Tibial artery (tissue), 4 donors: ENCODE data around the gene GUCY2F.

ENCODE experiments used
- DNase-seq, 2 donors: peaks; one replicate each; pipeline ENCODE4 v3.0.0-alpha.2; 2019
- H3K27ac ChIP-seq, 2 donors: fragments of 200-600 bp; sonication (generic) in 1 of 2; 1 replicate in 1 of 2; 2 replicates in 1 of 2; pipeline ENCODE4 v1.5.1; 2018 to 2019; ENCODE audit warnings: mild to moderate bottlenecking in 1 of 2
- H3K27me3 ChIP-seq, 2 donors: fragments of 200-600 bp; sonication (generic) in 1 of 2; one replicate each; pipeline versions ENCODE4 v1.5.1 to v1.6.0; 2016 to 2019
- H3K36me3 ChIP-seq, 3 donors: fragments of 200-600 bp; sonication (generic) in 2 of 3; one replicate each; pipeline ENCODE4 v1.5.1; 2016 to 2019; ENCODE audit warnings: mild to moderate bottlenecking in 2 of 3
- H3K4me1 ChIP-seq, 4 donors: fragments of 200-600 bp; sonication (generic) in 2 of 4; 1 replicate in 3 of 4; 2 replicates in 1 of 4; pipeline ENCODE4 v1.5.1; 2016 to 2019
- H3K4me3 ChIP-seq, 2 donors: fragments of 200-600 bp; sonication (generic) in 1 of 2; 1 replicate in 1 of 2; 2 replicates in 1 of 2; pipeline ENCODE4 v1.5.1; 2018 to 2019; ENCODE audit warnings: mild to moderate bottlenecking in 2 of 2
- H3K9me3 ChIP-seq, 3 donors: fragments of 200-600 bp; sonication (generic) in 1 of 3; one replicate each; pipeline ENCODE4 v1.5.1; 2016 to 2019
- intact Hi-C: fragments of 100-400 bp; cut with DNase I; formaldehyde crosslinking; loops from one replicate; pipeline ENCODE4 v1.15.0; 2023; ENCODE audit warnings: low total_unique reads
- TF ChIP-seq, protein P1 (sequence below), 2 experiments: fragments of 200-600 bp in 1 of 2; fragments of 450-650 bp in 1 of 2; IDR thresholded peaks; one replicate each; pipeline ENCODE4 v1.5.1; 2017 to 2019; ENCODE audit warnings: antibody characterized with exemption in 2 of 2, mild to moderate bottlenecking in 1 of 2, moderate library complexity in 1 of 2

GUCY2F gene

DNA sequence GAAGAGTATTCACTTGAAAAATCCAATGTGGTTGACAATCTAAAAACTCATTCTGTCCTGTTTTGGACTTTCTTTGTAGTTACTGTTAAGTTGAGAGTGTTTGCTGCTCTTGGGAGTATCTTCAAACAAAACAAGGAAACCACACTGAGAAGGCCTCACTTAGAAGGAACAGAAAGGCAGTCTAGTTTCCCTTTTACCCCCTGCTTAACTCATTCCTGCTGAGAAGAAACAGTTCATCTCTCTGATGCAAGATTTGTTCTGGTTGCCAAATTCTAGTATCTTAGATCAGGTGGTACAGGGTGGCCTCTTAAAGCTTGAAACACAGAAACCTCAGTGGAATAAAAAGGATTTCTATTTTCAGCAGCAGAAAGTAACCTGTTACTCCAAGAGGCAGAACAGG lies 41.4 kb downstream of the GUCY2F start:
- TF ChIP-seq, protein P1, sequence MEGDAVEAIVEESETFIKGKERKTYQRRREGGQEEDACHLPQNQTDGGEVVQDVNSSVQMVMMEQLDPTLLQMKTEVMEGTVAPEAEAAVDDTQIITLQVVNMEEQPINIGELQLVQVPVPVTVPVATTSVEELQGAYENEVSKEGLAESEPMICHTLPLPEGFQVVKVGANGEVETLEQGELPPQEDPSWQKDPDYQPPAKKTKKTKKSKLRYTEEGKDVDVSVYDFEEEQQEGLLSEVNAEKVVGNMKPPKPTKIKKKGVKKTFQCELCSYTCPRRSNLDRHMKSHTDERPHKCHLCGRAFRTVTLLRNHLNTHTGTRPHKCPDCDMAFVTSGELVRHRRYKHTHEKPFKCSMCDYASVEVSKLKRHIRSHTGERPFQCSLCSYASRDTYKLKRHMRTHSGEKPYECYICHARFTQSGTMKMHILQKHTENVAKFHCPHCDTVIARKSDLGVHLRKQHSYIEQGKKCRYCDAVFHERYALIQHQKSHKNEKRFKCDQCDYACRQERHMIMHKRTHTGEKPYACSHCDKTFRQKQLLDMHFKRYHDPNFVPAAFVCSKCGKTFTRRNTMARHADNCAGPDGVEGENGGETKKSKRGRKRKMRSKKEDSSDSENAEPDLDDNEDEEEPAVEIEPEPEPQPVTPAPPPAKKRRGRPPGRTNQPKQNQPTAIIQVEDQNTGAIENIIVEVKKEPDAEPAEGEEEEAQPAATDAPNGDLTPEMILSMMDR (IDR thresholded peaks at IDR 0.05) = no peak
- no peak overlapping the region for H3K27ac ChIP-seq
- no peaks in the 10 kb centered on the region for H3K9me3 ChIP-seq
- H3K36me3 ChIP-seq = no peaks in the 10 kb centered on the region
- no peak overlapping the region for H3K4me3 ChIP-seq
- no peak for DNase-seq
- H3K27me3 ChIP-seq = no peaks in the 10 kb centered on the region
- H3K4me1 ChIP-seq = no peaks in the 10 kb centered on the region
- intact Hi-C loops = no loop called here

DNA sequence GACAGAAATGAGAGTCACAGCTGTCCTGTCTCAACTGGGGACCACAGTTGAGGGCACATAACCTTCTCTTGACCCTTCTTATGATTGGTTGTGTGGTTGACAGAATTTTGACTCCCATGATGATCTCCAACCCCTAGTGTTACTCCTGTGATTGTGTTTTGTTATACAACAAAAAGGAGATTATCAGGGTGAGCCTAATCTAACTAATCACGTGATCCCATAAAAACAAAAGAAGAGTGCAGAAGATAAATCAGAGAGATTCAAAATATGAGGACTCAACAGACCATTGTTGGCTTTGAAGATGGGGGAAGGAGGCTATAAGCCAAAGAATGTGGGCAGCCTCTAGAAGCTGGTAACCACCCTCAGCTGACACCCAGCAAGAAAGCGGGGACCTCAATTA lies 72.7 kb downstream of the GUCY2F start:
- no peaks in the 10 kb centered on the region for H3K9me3 ChIP-seq
- no peak overlapping the region for H3K27ac ChIP-seq
- H3K27me3 ChIP-seq = no peaks in the 10 kb centered on the region
- no peak for DNase-seq
- no peaks in the 10 kb centered on the region for H3K4me1 ChIP-seq
- H3K4me3 ChIP-seq = no peak overlapping the region
- no peaks in the 10 kb centered on the region for H3K36me3 ChIP-seq
- intact Hi-C loops = loop anchor here (10.0 kb wide), 1 partner anchor 494 kb away; no protein-coding TSS in a partner anchor
- TF ChIP-seq, protein P1 (IDR thresholded peaks at IDR 0.05) = no peak

DNA sequence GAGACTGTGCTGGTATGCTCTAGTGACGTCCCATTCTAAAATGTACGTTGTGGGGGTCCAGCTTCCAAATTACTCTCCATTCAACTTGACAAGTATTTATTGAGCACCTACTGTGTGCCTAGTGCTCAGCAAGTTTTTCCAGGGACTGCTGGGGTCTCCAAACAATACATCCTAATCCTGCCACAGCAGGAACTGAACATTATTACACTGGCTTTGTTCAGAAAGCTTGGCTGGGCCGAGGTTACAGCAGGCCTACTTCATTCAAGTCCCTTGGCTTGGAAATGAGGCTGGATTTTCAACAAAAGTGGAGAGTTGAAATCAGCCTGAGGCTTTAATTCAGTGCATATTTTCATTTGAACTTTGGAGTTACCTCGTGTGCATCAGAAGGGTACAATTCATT lies 78.0 kb downstream of the GUCY2F start:
- intact Hi-C loops = loop anchor here (10.0 kb wide), 1 partner anchor 489 kb away; no protein-coding TSS in a partner anchor
- no peak for DNase-seq
- Histone ChIP-seq H3K4me1 (no peaks in the 10 kb centered on the region), H3K27ac (no peak overlapping the region), H3K27me3 (no peaks in the 10 kb centered on the region), H3K9me3 (no peaks in the 10 kb centered on the region), H3K4me3 (no peak overlapping the region), H3K36me3 (no peaks in the 10 kb centered on the region)
- TF ChIP-seq, protein P1 (IDR thresholded peaks at IDR 0.05) = no peak

DNA sequence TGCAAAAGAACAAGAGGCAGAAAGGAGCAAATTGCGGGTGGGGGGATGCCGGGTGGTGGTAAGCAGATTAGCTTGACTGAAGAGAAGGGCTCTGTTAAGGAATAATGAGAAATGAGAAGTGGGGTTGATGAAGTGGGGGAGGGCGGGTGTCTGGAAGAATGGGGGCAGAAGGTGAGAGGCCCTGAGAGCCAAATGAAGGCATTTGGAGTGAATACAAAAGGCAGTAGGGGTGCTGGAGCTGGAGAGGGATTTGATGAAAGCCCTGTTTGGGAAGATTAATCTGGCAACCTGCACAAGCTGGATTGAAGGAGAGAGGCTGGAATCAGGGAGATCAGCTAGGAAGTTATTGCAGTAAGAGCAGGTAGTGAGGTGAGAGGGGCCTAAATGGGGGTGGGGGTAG lies 82.1 kb downstream of the GUCY2F start:
- no peak overlapping the region for H3K27ac ChIP-seq
- intact Hi-C loops = loop anchor here (10.0 kb wide), 1 partner anchor 485 kb away; no protein-coding TSS in a partner anchor
- H3K4me1 ChIP-seq = no peaks in the 10 kb centered on the region
- no peaks in the 10 kb centered on the region for H3K27me3 ChIP-seq
- TF ChIP-seq, protein P1 (IDR thresholded peaks at IDR 0.05) = no peak
- no peaks in the 10 kb centered on the region for H3K36me3 ChIP-seq
- H3K9me3 ChIP-seq = no peaks in the 10 kb centered on the region
- H3K4me3 ChIP-seq = no peak overlapping the region
- DNase-seq = no peak

DNA sequence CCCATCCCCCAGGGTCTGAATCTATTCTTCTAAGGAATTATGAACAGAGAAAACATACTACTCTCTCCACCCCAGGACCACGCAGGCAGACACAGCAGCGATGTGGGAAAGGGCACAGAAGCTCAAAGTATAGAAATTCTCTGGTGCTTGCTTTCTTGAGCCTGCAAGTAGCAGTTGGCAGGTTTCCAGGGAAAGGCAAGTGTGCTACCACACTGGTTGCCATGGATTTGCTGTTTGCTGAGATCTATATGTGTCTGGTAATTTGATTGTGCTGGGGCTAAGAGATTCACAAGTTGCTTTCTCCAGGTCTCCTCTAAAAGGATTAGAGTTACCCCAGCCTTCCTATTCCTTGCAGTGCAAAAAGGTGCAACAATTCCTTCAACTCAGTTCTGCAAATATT lies 83.1 kb downstream of the GUCY2F start:
- Histone ChIP-seq H3K4me3 (no peak overlapping the region), H3K9me3 (no peaks in the 10 kb centered on the region), H3K4me1 (no peaks in the 10 kb centered on the region), H3K27me3 (no peaks in the 10 kb centered on the region), H3K27ac (no peak overlapping the region), H3K36me3 (no peaks in the 10 kb centered on the region)
- no peak for DNase-seq
- intact Hi-C loops = no loop called here
- TF ChIP-seq, protein P1 (IDR thresholded peaks at IDR 0.05) = no peak

DNA sequence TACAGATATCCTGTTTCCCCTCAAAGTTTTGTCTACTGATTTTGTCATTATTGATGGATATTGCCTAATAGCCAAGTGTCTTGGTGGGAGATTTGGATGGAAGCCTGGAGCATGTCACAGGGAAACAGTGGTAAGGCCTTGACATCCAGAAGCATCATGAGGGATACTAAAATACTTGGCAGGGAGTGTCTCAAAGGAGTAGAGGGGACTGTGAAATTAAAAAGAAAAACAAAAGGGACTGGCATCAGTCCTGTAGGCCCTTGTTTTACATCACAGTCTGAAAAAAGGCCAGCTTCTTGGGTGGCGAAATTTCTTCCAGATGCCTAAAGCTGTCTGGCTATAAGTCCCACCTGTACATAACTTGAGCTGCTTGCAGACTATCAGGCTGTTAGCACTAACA lies 83.8 kb downstream of the GUCY2F start:
- TF ChIP-seq, protein P1 (IDR thresholded peaks at IDR 0.05) = no peak
- no peaks in the 10 kb centered on the region for H3K4me1 ChIP-seq
- H3K27me3 ChIP-seq = no peaks in the 10 kb centered on the region
- H3K36me3 ChIP-seq = no peaks in the 10 kb centered on the region
- intact Hi-C loops = no loop called here
- DNase-seq = no peak
- H3K27ac ChIP-seq = no peak overlapping the region
- no peaks in the 10 kb centered on the region for H3K9me3 ChIP-seq
- H3K4me3 ChIP-seq = no peak overlapping the region
